ENCODE results near the gene GPR180.

GPR180 gene

GRCh38 chr13:94657167-94657566 is 55.5 kb downstream of the GPR180 start:
- peak in 1 of 2 experiments; percentile 34 for DNase-seq

GRCh38 chr13:94658926-94659597 is 57.4 kb downstream of the GPR180 start:
- DNase-seq, result no peak

- no peak for DNase-seq
Observed at GRCh38 chr13:94659598-94659946, 57.9 kb downstream of the GPR180 start.

- no peak for DNase-seq
Observed at GRCh38 chr13:94660695-94661326, 59.2 kb downstream of the GPR180 start.

- no peak for DNase-seq
Observed at GRCh38 chr13:94661406-94661805, 59.7 kb downstream of the GPR180 start.

- no peak for DNase-seq
Observed at GRCh38 chr13:94662274-94662945, 60.8 kb downstream of the GPR180 start.

GRCh38 chr13:94664889-94665288 is 63.2 kb downstream of the GPR180 start:
- DNase-seq, result no peak

GRCh38 chr13:94666065-94666464 is 64.4 kb downstream of the GPR180 start:
- no peak for DNase-seq

GRCh38 chr13:94667190-94667589 is 65.5 kb downstream of the GPR180 start:
- DNase-seq, result peak in 1 of 2 experiments; percentile 34

GRCh38 chr13:94672400-94672799 is 70.7 kb downstream of the GPR180 start:
- DNase-seq, result no peak

GRCh38 chr13:94673851-94674250 is 72.2 kb downstream of the GPR180 start:
- DNase-seq, result no peak

- peak; percentile 66 to 68 for DNase-seq
Observed at GRCh38 chr13:94674609-94675348, 73.1 kb downstream of the GPR180 start.

GRCh38 chr13:94677799-94678198 is 76.1 kb downstream of the GPR180 start:
- no peak for DNase-seq

GRCh38 chr13:94678845-94679244 is 77.2 kb downstream of the GPR180 start:
- DNase-seq, result no peak

GRCh38 chr13:94679614-94680013 is 78.0 kb downstream of the GPR180 start:
- no peak for DNase-seq

GRCh38 chr13:94682229-94682628 is 80.6 kb downstream of the GPR180 start:
- DNase-seq, result no peak

GRCh38 chr13:94683409-94683808 is 81.8 kb downstream of the GPR180 start:
- no peak for DNase-seq
